ENCODE results near the gene SFSWAP.
"Not testable (repeated sequence)": the region's sequence is repeated elsewhere in the genome, so short reads cannot be mapped to it uniquely, and the experiment has no call there.

SFSWAP gene

GRCh38 chr12:131679186-131679585 is 31.7 kb upstream of the SFSWAP start:
- not testable (repeated sequence) for DNase-seq (ENCODE audit: low read depth in 2 of 2, low spot score in 1 of 2)

- DNase-seq (ENCODE audit: low read depth in 2 of 2, low spot score in 1 of 2) = not testable (repeated sequence)
These were observed 31.1 kb upstream of the SFSWAP start for GRCh38 chr12:131679816-131680215.

GRCh38 chr12:131680392-131681256 is 30.3 kb upstream of the SFSWAP start:
- DNase-seq (ENCODE audit: low read depth in 2 of 2, low spot score in 1 of 2) = not testable (repeated sequence)

- DNase-seq (ENCODE audit: low read depth in 2 of 2, low spot score in 1 of 2) = no peak
These were observed 29.7 kb upstream of the SFSWAP start for GRCh38 chr12:131681257-131681620.

GRCh38 chr12:131681746-131682509 is 29.0 kb upstream of the SFSWAP start:
- not testable (repeated sequence) for DNase-seq (ENCODE audit: low read depth in 2 of 2, low spot score in 1 of 2)

GRCh38 chr12:131682510-131682895 is 28.4 kb upstream of the SFSWAP start:
- no peak for DNase-seq (ENCODE audit: low read depth in 2 of 2, low spot score in 1 of 2)

GRCh38 chr12:131683266-131684014 is 27.4 kb upstream of the SFSWAP start:
- DNase-seq (ENCODE audit: low read depth in 2 of 2, low spot score in 1 of 2) = no peak

GRCh38 chr12:131684015-131684725 is 26.7 kb upstream of the SFSWAP start:
- DNase-seq (ENCODE audit: low read depth in 2 of 2, low spot score in 1 of 2) = no peak

GRCh38 chr12:131687346-131688125 is 23.4 kb upstream of the SFSWAP start:
- DNase-seq (ENCODE audit: low read depth in 2 of 2, low spot score in 1 of 2) = no peak

GRCh38 chr12:131688131-131688844 is 22.6 kb upstream of the SFSWAP start:
- no peak for DNase-seq (ENCODE audit: low read depth in 2 of 2, low spot score in 1 of 2)

GRCh38 chr12:131688845-131689154 is 22.1 kb upstream of the SFSWAP start:
- DNase-seq (ENCODE audit: low read depth in 2 of 2, low spot score in 1 of 2) = no peak

- DNase-seq (ENCODE audit: low read depth in 2 of 2, low spot score in 1 of 2) = no peak
These were observed 20.6 kb upstream of the SFSWAP start for GRCh38 chr12:131690320-131690719.

GRCh38 chr12:131692431-131692830 is 18.5 kb upstream of the SFSWAP start:
- no peak for DNase-seq (ENCODE audit: low read depth in 2 of 2, low spot score in 1 of 2)

GRCh38 chr12:131693149-131693548 is 17.7 kb upstream of the SFSWAP start:
- no peak for DNase-seq (ENCODE audit: low read depth in 2 of 2, low spot score in 1 of 2)

GRCh38 chr12:131694116-131694838 is 16.6 kb upstream of the SFSWAP start:
- DNase-seq (ENCODE audit: low read depth in 2 of 2, low spot score in 1 of 2) = no peak

GRCh38 chr12:131695968-131696367 is 14.9 kb upstream of the SFSWAP start:
- no peak for DNase-seq (ENCODE audit: low read depth in 2 of 2, low spot score in 1 of 2)

- no peak for DNase-seq (ENCODE audit: low read depth in 2 of 2, low spot score in 1 of 2)
These were observed 12.6 kb upstream of the SFSWAP start for GRCh38 chr12:131698286-131698685.

GRCh38 chr12:131699434-131699833 is 11.5 kb upstream of the SFSWAP start:
- no peak for DNase-seq (ENCODE audit: low read depth in 2 of 2, low spot score in 1 of 2)

GRCh38 chr12:131700271-131700670 is 10.6 kb upstream of the SFSWAP start:
- DNase-seq (ENCODE audit: low read depth in 2 of 2, low spot score in 1 of 2) = no peak
